ENCODE data around the gene SORCS2. TPM values are rescaled to one million over a fixed set of nuclear protein-coding genes. Genes with fewer than 3 reads are reported as not detected.

The SORCS2 gene
- total RNA-seq, 4 donors from 2014 or later, result 0.07 to 1.2 (median 0.11) TPM

- Histone ChIP-seq H3K27ac (no peak overlapping the region), H3K27me3 (no peaks in the 10 kb centered on the region), H3K4me3 (no peak overlapping the region), H3K9me3 (no peaks in the 10 kb centered on the region), H3K4me1 (no peaks in the 10 kb centered on the region), H3K36me3 (no peaks in the 10 kb centered on the region)
- no peak for DNase-seq
- TF ChIP-seq POLR2A (IDR thresholded peaks at IDR 0.05) (no peak), CTCF (IDR thresholded peaks at IDR 0.05 in 4 of 5, conservative IDR thresholded peaks at IDR 0.05 in 1 of 5) (no peak)
- in situ Hi-C loops (cut with MboI; ENCODE audit: low sequenced_read_pairs in 4 of 4), result loop anchor here in 2 of 4 donors (25.0 kb wide), 1 partner anchor 522 kb away; the partner anchor contains the start of gene SORCS2 (in 2 of the 2)
- ATAC-seq, result no peak
- intact Hi-C loops (cut with DNase I; ENCODE audit: low total_unique reads), result no loop called here
Observed at GRCh38 chr4:7709431-7709830, 517.1 kb downstream of the SORCS2 start.

GRCh38 chr4:7710126-7710525 lies 517.8 kb downstream of the SORCS2 start:
- Histone ChIP-seq H3K4me1 (no peaks in the 10 kb centered on the region), H3K36me3 (no peaks in the 10 kb centered on the region), H3K4me3 (no peak overlapping the region), H3K27me3 (no peaks in the 10 kb centered on the region), H3K9me3 (no peaks in the 10 kb centered on the region), H3K27ac (no peak overlapping the region)
- in situ Hi-C loops (cut with MboI; ENCODE audit: low sequenced_read_pairs in 4 of 4) (loop anchor here in 2 of 4 donors (25.0 kb wide), 1 partner anchor 523 kb away; the partner anchor contains the start of gene SORCS2 (in 2 of the 2)), intact Hi-C loops (cut with DNase I; ENCODE audit: low total_unique reads) (no loop called here)
- ATAC-seq (no peak), DNase-seq (no peak)
- TF ChIP-seq POLR2A (IDR thresholded peaks at IDR 0.05) (no peak), CTCF (IDR thresholded peaks at IDR 0.05 in 4 of 5, conservative IDR thresholded peaks at IDR 0.05 in 1 of 5) (no peak)

GRCh38 chr4:7710576-7711306 lies 518.4 kb downstream of the SORCS2 start:
- no peak overlapping the region for H3K27ac ChIP-seq
- ATAC-seq (no peak), DNase-seq (no peak)
- intact Hi-C loops (cut with DNase I; ENCODE audit: low total_unique reads) (no loop called here), in situ Hi-C loops (cut with MboI; ENCODE audit: low sequenced_read_pairs in 4 of 4) (loop anchor here in 2 of 4 donors (25.0 kb wide), 1 partner anchor 523 kb away; the partner anchor contains the start of gene SORCS2 (in 2 of the 2))
- no peak overlapping the region for H3K4me3 ChIP-seq
- no peak for TF ChIP-seq POLR2A (IDR thresholded peaks at IDR 0.05)
- TF ChIP-seq CTCF (IDR thresholded peaks at IDR 0.05 in 4 of 5, conservative IDR thresholded peaks at IDR 0.05 in 1 of 5), result no peak
- no peaks in the 10 kb centered on the region for H3K4me1 ChIP-seq
- H3K36me3 ChIP-seq, result no peaks in the 10 kb centered on the region
- H3K9me3 ChIP-seq, result no peaks in the 10 kb centered on the region
- no peaks in the 10 kb centered on the region for H3K27me3 ChIP-seq

GRCh38 chr4:7711307-7711963 lies 519.1 kb downstream of the SORCS2 start:
- H3K9me3 ChIP-seq, result no peaks in the 10 kb centered on the region
- in situ Hi-C loops (cut with MboI; ENCODE audit: low sequenced_read_pairs in 4 of 4), result loop anchor here in 2 of 4 donors (25.0 kb wide), 1 partner anchor 524 kb away; the partner anchor contains the start of gene SORCS2 (in 2 of the 2)
- no peak overlapping the region for H3K27ac ChIP-seq
- no peak overlapping the region for H3K4me3 ChIP-seq
- no peaks in the 10 kb centered on the region for H3K27me3 ChIP-seq
- ATAC-seq (no peak), DNase-seq (no peak)
- no peaks in the 10 kb centered on the region for H3K4me1 ChIP-seq
- H3K36me3 ChIP-seq, result no peaks in the 10 kb centered on the region
- intact Hi-C loops (cut with DNase I; ENCODE audit: low total_unique reads), result no loop called here
- TF ChIP-seq CTCF (IDR thresholded peaks at IDR 0.05 in 4 of 5, conservative IDR thresholded peaks at IDR 0.05 in 1 of 5) (no peak), POLR2A (IDR thresholded peaks at IDR 0.05) (no peak)

Data from gastrocnemius medialis (tissue), 4 donors.